HG03565 (cell line): Measurements from ENCODE around the gene PSMD8.
"Not testable (repeated sequence)": the region's sequence is repeated elsewhere in the genome, so short reads cannot be mapped to it uniquely, and the experiment has no call there.

Source experiments
- ATAC-seq: cut with Tn5 transposase; IDR thresholded peaks from one replicate; pipeline ENCODE4 v1.9.1; 2021; ENCODE audit warnings: mild to moderate bottlenecking, moderate library complexity; ENCODE audit not compliant: unreplicated experiment

The PSMD8 gene

GRCh38 chr19:38374332-38375097, at the start of gene PSMD8:
PSMD8 (plus strand) TSS chr19:38374571; CDS start chr19:38374602, 31 bp downstream.
- peak; percentile 88 for ATAC-seq

DNA sequence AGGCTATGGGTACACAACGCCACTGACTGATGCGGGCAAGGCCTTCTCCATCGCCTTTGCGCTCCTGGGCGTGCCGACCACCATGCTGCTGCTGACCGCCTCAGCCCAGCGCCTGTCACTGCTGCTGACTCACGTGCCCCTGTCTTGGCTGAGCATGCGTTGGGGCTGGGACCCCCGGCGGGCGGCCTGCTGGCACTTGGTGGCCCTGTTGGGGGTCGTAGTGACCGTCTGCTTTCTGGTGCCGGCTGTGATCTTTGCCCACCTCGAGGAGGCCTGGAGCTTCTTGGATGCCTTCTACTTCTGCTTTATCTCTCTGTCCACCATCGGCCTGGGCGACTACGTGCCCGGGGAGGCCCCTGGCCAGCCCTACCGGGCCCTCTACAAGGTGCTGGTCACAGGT, 47.8 kb upstream of the PSMD8 start:
- no peak for ATAC-seq

- ATAC-seq: no peak
Measured at GRCh38 chr19:38329651-38330050, 44.7 kb upstream of the PSMD8 start.

DNA sequence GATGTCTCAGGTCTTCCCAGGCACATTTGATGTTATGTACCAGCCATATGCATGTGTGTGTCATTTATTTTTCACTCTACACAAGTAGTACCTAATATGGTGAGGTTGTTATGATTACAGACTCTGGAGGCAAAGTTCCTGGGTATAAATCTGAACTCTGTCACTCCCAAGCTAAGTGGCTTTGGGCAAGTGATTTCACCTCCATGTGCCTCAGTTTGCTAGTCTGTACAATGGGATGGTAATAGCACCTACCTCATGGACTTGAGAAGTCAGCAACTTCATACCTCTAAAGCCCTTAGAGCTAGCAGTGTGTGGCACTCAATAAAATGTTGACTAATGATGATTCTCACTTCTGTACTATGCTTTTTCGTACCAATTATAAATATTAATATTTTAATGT, 42.6 kb upstream of the PSMD8 start:
- ATAC-seq: no peak

GRCh38 chr19:38333245-38333644, 41.1 kb upstream of the PSMD8 start:
- no peak for ATAC-seq

GRCh38 chr19:38335949-38336637, 38.3 kb upstream of the PSMD8 start:
- peak; percentile 50 for ATAC-seq

DNA sequence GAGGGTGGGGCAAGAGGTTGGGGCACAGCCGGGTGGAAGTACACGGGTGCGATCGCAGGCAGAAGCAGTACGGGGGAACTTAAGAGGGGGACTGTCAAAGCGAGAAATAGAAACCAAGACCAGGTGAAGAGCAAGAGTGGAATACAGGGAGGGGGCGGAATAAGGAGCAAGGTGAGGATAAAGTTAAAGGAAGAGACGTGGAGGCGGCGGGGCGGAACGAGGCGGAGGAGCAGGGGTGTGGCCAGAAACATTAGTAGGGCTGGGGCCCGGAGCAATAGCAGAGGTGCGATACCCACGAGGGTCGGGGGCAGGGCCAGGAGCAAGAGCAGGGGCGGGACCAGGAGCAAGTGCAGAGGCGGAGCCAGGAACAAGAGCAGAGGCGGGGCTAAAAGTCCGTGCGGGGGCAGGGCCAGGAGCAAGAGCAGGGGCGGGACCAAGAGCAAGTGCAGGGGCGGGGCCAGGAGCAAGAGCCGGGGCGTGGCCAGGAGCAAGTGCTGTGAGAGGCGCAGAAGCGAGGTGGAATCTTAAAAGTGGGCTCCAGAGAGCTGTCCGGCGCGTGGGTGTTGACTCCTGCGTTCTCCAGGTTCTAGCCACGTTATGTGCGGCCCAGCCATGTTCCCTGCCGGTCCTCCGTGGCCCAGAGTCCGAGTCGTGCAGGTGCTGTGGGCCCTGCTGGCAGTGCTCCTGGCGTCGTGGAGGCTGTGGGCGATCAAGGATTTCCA, 37.6 kb upstream of the PSMD8 start:
- peak; percentile 35 for ATAC-seq

DNA sequence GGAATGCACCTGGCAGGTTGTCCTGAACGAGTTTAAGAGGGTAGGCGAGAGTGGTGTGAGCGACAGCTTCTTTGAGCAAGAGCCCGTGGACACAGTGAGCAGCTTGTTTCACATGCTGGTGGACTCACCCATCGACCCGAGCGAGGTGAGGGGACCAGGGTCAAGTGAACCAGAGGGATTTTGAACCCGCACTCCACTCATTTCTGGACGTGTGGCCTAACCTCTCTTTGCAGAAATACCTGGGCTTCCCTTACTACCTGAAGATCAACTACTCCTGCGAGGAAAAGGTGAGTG, 37.1 kb upstream of the PSMD8 start:
- ATAC-seq: no peak

DNA sequence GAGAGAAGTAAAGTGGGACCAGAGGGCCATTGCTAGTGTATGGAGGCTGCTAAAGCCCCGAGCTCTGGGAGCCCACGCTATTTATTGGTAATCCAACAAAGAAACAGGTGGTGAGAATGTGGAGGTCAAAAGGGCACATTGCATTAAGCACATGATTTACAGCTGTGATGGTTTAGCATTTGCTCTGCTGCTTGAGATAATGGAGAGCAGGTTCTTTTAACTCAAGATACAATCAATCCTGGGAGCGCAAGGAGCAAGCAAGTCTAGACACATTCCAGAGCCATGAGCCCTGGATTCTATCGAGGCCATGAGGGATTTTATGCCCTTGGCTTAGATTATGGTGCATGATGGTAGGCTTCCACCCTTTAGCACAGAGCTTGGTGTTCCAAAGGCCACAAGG, 35.4 kb upstream of the PSMD8 start:
- ATAC-seq: not testable (repeated sequence)

DNA sequence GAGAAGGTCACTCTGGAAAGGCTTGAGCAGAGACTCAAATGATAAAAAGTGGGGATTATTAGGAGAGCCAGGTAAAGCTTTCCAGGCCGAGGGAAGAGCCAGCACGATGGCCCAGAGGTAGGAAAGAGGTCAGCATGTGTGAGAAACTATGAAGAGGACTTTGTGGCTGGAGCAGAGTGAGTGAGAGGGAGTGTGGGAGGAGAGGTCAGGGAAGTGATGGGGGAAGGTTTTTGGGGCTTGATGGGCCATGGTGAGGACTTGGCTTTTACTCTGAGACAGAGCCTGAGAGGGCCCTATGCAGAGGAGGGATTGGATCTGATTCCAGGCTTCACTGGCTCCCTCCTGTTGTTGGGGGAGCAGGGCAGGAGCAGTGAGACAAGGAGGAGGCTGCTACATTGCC, 33.4 kb upstream of the PSMD8 start:
- ATAC-seq: no peak

DNA sequence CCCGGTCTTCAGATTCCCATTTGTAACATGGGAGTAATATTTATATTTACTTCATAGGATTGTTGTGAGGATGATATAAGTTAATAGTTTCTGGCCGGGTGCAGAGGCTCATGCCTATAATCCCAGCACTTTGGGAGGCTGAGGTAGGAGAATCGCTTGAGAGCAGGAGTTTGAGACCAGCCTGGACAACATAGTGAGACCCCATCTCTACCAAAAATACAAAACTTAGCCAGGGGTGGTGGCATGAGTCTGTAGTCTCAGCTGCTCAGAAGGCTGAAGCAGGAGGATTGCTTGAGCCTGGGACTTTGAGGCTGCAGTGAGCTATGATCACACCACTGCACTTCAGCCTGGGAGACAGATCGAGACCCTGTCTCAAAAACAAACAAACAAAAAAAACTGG, 27.5 kb upstream of the PSMD8 start:
- ATAC-seq: no peak

DNA sequence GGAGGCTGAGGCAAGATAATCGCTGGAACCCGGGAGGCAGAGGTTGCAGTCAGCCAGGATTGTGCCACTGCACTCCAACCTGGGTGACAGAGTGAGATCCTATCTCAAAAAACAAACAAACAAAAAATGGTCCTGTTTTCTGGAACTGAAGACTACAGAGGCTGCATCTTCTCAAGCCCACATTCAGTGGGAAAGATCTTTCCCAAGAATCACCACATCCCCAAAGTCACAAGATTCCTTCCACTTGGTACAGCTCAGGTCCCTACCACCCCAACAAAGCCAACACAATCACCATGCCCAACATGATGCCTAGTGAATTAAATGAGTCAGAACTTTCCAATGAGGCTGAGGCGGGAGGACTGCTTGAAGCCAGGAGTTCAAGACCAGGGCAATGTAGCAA, 23.5 kb upstream of the PSMD8 start:
- ATAC-seq: no peak

DNA sequence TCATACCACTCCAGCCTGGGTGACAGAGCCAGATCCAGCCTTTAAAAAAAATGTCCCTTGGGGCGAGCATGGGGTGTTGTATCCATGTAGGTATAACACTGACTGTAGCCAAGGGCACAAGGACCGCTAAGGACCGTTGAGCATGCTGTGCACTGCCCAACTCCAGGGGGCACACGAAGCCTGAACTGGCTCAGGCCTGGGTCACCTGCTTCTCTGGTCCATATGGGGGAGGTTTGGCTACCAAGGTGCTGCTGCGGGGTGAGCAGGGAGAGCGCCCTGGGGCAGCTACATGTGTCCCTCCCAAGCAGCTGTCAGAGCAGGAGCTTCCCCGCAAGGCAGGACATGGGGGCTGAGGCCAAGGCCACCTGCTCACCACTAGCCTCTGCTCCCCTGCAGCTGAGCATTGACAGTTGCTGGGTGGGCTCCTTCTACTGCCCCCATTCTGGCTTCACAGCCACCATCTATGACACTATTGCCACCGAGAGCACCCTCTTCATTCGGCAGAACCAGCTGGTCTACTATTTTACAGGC, 22.4 kb upstream of the PSMD8 start:
- no peak for ATAC-seq

- ATAC-seq: no peak
Measured at GRCh38 chr19:38352611-38353010, 21.8 kb upstream of the PSMD8 start.

GRCh38 chr19:38355728-38356725, 18.3 kb upstream of the PSMD8 start:
- ATAC-seq: no peak

DNA sequence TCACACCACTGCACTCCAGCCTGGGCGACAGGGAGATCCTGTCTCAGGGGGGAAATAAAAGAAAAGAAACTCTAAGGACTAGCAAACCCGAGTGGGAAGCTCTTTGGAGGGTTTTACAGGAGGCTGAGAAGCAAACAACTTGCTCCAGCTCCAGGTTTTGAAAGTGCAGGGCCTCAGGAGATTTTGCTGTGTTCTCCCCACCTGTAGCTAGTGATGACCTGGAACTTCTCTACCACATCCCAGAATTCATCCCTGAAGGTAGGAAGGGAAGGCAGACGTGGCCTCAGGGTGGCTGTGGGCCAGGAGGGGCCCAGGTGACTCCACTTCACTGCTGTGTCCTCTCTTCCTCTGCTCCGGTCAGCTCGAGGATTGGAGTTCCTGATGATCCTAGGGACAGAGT, 16.3 kb upstream of the PSMD8 start:
- ATAC-seq: no peak

DNA sequence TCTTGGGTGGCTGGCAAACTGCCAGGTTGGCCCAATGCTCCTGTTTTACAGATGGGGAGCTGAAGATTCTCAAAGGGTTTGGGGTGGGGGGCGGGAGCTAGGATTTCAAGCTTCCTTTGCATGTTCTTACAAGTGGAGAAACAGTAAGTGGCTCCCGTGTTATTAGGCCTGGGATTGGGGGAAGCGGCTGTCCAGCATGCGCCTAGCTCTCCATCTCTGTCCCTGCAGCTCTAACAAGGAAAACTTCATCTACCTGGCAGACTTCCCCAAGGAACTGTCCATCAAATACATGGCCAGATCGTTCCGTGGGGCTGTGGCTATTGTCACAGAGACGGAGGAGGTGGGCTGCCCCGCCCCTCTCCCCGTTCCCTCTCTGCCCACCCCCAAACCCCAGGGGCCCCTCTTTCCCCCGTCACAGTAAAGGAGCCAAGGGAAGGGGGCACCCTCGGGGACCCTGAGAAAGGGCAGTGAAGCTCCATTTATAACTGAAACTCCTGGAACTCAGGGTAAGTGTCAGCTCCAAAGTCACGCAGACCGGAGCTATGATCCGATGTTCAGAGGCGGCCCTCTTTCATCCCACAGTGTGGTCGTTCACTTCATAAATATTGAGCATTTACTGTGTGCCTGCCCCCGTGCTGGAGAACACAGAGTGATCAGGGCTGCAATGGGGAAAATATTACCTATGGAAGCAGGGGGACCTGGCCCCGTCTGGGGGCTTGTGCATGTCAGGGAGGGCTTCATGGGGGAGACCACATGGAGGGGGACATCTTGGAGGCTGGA, 14.9 kb upstream of the PSMD8 start:
- no peak for ATAC-seq

DNA sequence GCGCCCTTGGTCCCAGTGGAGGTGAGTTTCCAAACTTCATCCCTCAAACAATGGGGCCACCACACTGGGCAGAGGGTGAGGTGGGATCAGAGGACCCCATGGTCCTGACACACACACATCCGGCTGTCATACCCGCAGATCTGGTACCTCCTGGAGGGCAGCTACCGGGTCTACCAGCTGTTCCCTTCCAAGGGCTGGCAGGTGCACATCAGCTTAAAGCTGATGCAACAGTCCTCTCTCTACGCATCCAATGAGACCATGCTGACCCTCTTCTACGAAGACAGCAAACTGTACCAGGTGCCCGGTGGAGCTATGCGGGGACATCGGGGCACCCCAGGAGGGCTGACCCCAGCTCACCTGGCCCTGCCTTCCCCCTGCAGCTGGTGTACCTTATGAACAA, 14.0 kb upstream of the PSMD8 start:
- ATAC-seq: no peak

GRCh38 chr19:38360839-38361631, 13.3 kb upstream of the PSMD8 start:
- ATAC-seq: no peak
